Liver (tissue), 9 donors: ENCODE data around the gene MTMR2. TPM values are rescaled to one million over a fixed set of nuclear protein-coding genes. Genes with fewer than 3 reads are reported as not detected.

Source experiments
- DNase-seq: peaks from one replicate; pipeline ENCODE4 v3.0.0-alpha.2; 2017; ENCODE audit warnings: low spot score
- H3K27ac ChIP-seq, 2 donors: one replicate each; pipeline ENCODE4 v1.7.0; 2013; ENCODE audit warnings: inconsistent platforms in 2 of 2, low read length in 2 of 2, control low read depth in 1 of 2, low read depth in 1 of 2, mild to moderate bottlenecking in 1 of 2
- H3K27me3 ChIP-seq, 4 donors: one replicate each; pipeline versions ENCODE4 v1.6.1 to v1.7.0; 2013; ENCODE audit warnings: low read length in 3 of 4, inconsistent platforms in 1 of 4, mild to moderate bottlenecking in 1 of 4, moderate library complexity in 1 of 4; ENCODE audit not compliant: control insufficient read depth in 4 of 4, insufficient read depth in 4 of 4
- H3K36me3 ChIP-seq, 4 donors: one replicate each; pipeline versions ENCODE4 v1.6.1 to v1.7.0; 2013; ENCODE audit warnings: low read length in 3 of 4, mild to moderate bottlenecking in 3 of 4, low read depth in 1 of 4, moderate library complexity in 1 of 4; ENCODE audit not compliant: control insufficient read depth in 4 of 4, insufficient read depth in 3 of 4
- H3K4me1 ChIP-seq, 4 donors: one replicate each; pipeline versions ENCODE4 v1.6.1 to v1.7.0; 2013; ENCODE audit warnings: low read length in 3 of 4, mild to moderate bottlenecking in 3 of 4, moderate library complexity in 1 of 4; ENCODE audit not compliant: control insufficient read depth in 4 of 4, insufficient read depth in 4 of 4
- H3K4me3 ChIP-seq, 3 donors: one replicate each; pipeline versions ENCODE4 v1.6.1 to v1.7.0; 2013; ENCODE audit warnings: low read length in 3 of 3, control low read depth in 1 of 3, low read depth in 1 of 3, mild to moderate bottlenecking in 1 of 3
- H3K9ac ChIP-seq, 2 donors: one replicate each; pipeline ENCODE4 v1.7.0; 2013; ENCODE audit warnings: low read length in 2 of 2, mild to moderate bottlenecking in 2 of 2, moderate library complexity in 2 of 2, control low read depth in 1 of 2, low read depth in 1 of 2
- H3K9me3 ChIP-seq, 4 donors: one replicate each; pipeline versions ENCODE4 v1.6.1 to v1.7.0; 2013; ENCODE audit warnings: low read length in 3 of 4; ENCODE audit not compliant: control insufficient read depth in 4 of 4
- ATF3 ChIP-seq: IDR thresholded peaks from 2 replicates; pipeline ENCODE4 v1.6.1; 2016; ENCODE audit warnings: antibody characterized with exemption
- CTCF ChIP-seq: fragments of 150-350 bp; IDR thresholded peaks from 2 replicates; pipeline ENCODE4 v1.5.1; 2017; ENCODE audit warnings: improper control_type of control experiment, low read depth, low read length; ENCODE audit not compliant: missing input control
- EGR1 ChIP-seq, 2 donors: IDR thresholded peaks; 2 replicates each; pipeline ENCODE4 v1.6.1; 2016 to 2018; ENCODE audit warnings: antibody characterized with exemption in 2 of 2, low read depth in 2 of 2
- FOXA2 ChIP-seq: IDR thresholded peaks from 2 replicates; pipeline ENCODE4 v1.6.1; 2016; ENCODE audit warnings: antibody characterized with exemption
- GABPA ChIP-seq, 2 donors: IDR thresholded peaks in 1 of 2; conservative IDR thresholded peaks in 1 of 2; 2 replicates each; pipeline ENCODE4 v1.6.1; 2016; ENCODE audit warnings: antibody characterized with exemption in 2 of 2, mild to moderate bottlenecking in 1 of 2, moderate library complexity in 1 of 2
- HNF4A ChIP-seq, 2 donors: conservative IDR thresholded peaks; 2 replicates each; pipeline ENCODE4 v1.6.1; 2016; ENCODE audit warnings: antibody characterized with exemption in 2 of 2, mild to moderate bottlenecking in 2 of 2
- HNF4G ChIP-seq: IDR thresholded peaks from 2 replicates; pipeline ENCODE4 v1.6.1; 2016; ENCODE audit warnings: antibody characterized with exemption
- JUND ChIP-seq, 2 donors: IDR thresholded peaks; 2 replicates each; pipeline ENCODE4 v1.6.1; 2016; ENCODE audit warnings: antibody characterized with exemption in 2 of 2
- MAX ChIP-seq: IDR thresholded peaks from 2 replicates; pipeline ENCODE4 v1.6.1; 2016; ENCODE audit warnings: antibody characterized with exemption
- NR2F2 ChIP-seq: IDR thresholded peaks from 2 replicates; pipeline ENCODE4 v1.6.1; 2016; ENCODE audit warnings: antibody characterized with exemption
- RAD21 ChIP-seq, 2 donors: IDR thresholded peaks; 2 replicates each; pipeline ENCODE4 v1.6.1; 2016; ENCODE audit warnings: antibody characterized with exemption in 2 of 2, mild to moderate bottlenecking in 2 of 2
- REST ChIP-seq: IDR thresholded peaks from 2 replicates; pipeline ENCODE4 v1.6.1; 2016; ENCODE audit warnings: antibody characterized with exemption, mild to moderate bottlenecking
- RXRA ChIP-seq, 2 donors: IDR thresholded peaks; 2 replicates each; pipeline ENCODE4 v1.6.1; 2017 to 2018; ENCODE audit warnings: antibody characterized with exemption in 2 of 2, mild to moderate bottlenecking in 1 of 2
- SP1 ChIP-seq: IDR thresholded peaks from 2 replicates; pipeline ENCODE4 v1.6.1; 2018; ENCODE audit warnings: antibody characterized with exemption, mild to moderate bottlenecking
- TAF1 ChIP-seq: conservative IDR thresholded peaks from 2 replicates; pipeline ENCODE4 v1.6.1; 2016; ENCODE audit warnings: antibody characterized with exemption, mild to moderate bottlenecking
- YY1 ChIP-seq: IDR thresholded peaks from 2 replicates; pipeline ENCODE4 v1.6.1; 2016; ENCODE audit warnings: antibody characterized with exemption, mild to moderate bottlenecking
- WGBS: extraction: QIAGEN DNeasy Blood & Tissue Kit; methylation state at CpG from one replicate; pipeline ENCODE4 v1.1.7; 2013; 5-methylcytosine and 5-hydroxymethylcytosine counted together
- polyA plus RNA-seq, 2 donors: library from polyadenylated mRNA; stranded (reverse) in 1 of 2; unstranded in 1 of 2; fragments of 200-250 nt in 1 of 2; fragments of >200 nt in 1 of 2; fragmentation: Nextera tagmentation in 1 of 2; extraction: Ambion mirVana in 1 of 2; gene quantifications; one replicate each; pipeline versions ENCODE4 v1.2.1 to v1.2.3, GENCODE V29; 2013 to 2015
- total RNA-seq, 2 donors: library from RNA; depleted of rRNA; stranded (reverse); fragments of >200 nt; gene quantifications; one replicate each; pipeline ENCODE4 v1.2.3, GENCODE V29; 2014
- donor health status: healthy.
- donor health status: healthy.
- donor health status: healthy.
- donor health status: healthy.
- donor health status: healthy.

Gene MTMR2
- total and polyA plus RNA-seq, 4 donors: 2.0 to 9.5 (median 3.1) TPM

- Histone ChIP-seq H3K9ac (no peak overlapping the region), H3K36me3 (no peaks in the 10 kb centered on the region), H3K27ac (no peak overlapping the region), H3K4me1 (peaks cover 0 to 2% (median 0%) of the 10 kb centered on the region in 4 donors), H3K9me3 (no peaks in the 10 kb centered on the region), H3K4me3 (no peak overlapping the region), H3K27me3 (no peaks in the 10 kb centered on the region)
- WGBS: 87% methylated on average over 3 of the region's 3 CpGs
- TF ChIP-seq GABPA (IDR thresholded peaks at IDR 0.05 in 1 of 2, conservative IDR thresholded peaks at IDR 0.05 in 1 of 2) (no peak), HNF4A (conservative IDR thresholded peaks at IDR 0.05) (no peak), YY1 (no peak), NR2F2 (no peak), FOXA2 (no peak)
- DNase-seq: no peak
These were observed 12.5 kb downstream of the MTMR2 start for GRCh38 chr11:95911369-95911759.

GRCh38 chr11:95910638-95911368, 13.1 kb downstream of the MTMR2 start:
- H3K27ac ChIP-seq: no peak overlapping the region
- TF ChIP-seq RXRA (IDR thresholded peaks at IDR 0.05) (no peak), REST (no peak)
- no peak overlapping the region for H3K9ac ChIP-seq
- WGBS: 88% methylated on average over 4 of the region's 4 CpGs
- no peaks in the 10 kb centered on the region for H3K27me3 ChIP-seq
- H3K9me3 ChIP-seq: no peaks in the 10 kb centered on the region
- no peaks in the 10 kb centered on the region for H3K36me3 ChIP-seq
- no peak for DNase-seq
- peaks cover 0 to 2% (median 0%) of the 10 kb centered on the region in 4 donors for H3K4me1 ChIP-seq
- H3K4me3 ChIP-seq: no peak overlapping the region

- TF ChIP-seq EGR1 (IDR thresholded peaks at IDR 0.05; ENCODE audit: low read depth in 2 of 2) (no peak), RXRA (IDR thresholded peaks at IDR 0.05) (no peak), ATF3 (no peak), RAD21 (IDR thresholded peaks at IDR 0.05) (no peak), NR2F2 (no peak), CTCF (no peak), HNF4A (conservative IDR thresholded peaks at IDR 0.05) (no peak), SP1 (no peak), TAF1 (no peak), HNF4G (no peak), JUND (IDR thresholded peaks at IDR 0.05) (no peak), MAX (no peak), YY1 (no peak), FOXA2 (no peak)
These were observed 15.1 kb downstream of the MTMR2 start for GRCh38 chr11:95908826-95909225.

More at GRCh38 chr11:95908826-95909225, 15.1 kb downstream of the MTMR2 start:
- Histone ChIP-seq H3K36me3 (no peaks in the 10 kb centered on the region), H3K4me1 (no peaks in the 10 kb centered on the region), H3K27me3 (no peaks in the 10 kb centered on the region), H3K9ac (no peak overlapping the region), H3K9me3 (no peaks in the 10 kb centered on the region), H3K4me3 (no peak overlapping the region), H3K27ac (no peak overlapping the region)
- DNase-seq: no peak
